MM.1S (cell line): ENCODE results near the gene ATF2.

Experiments used
- DNase-seq: peaks from one replicate; pipeline ENCODE4 v3.0.0-alpha.2; 2015
- H2AFZ ChIP-seq: fragments of 300-600 bp; sonication (generic); 2 replicates; pipeline ENCODE4 v1.6.0; 2016; ENCODE audit warnings: antibody characterized with exemption, low read length
- H3F3A ChIP-seq: fragments of 300-600 bp; sonication (generic); 2 replicates; pipeline ENCODE4 v1.6.1; 2016; ENCODE audit warnings: mild to moderate bottlenecking, antibody characterized with exemption, low read length, moderate library complexity, mixed read lengths; ENCODE audit not compliant: insufficient read depth
- H3K27ac ChIP-seq: fragments of 300-600 bp; sonication (generic); 2 replicates; pipeline ENCODE4 v1.5.1; 2016; ENCODE audit warnings: mild to moderate bottlenecking, low read length
- H3K27me3 ChIP-seq: fragments of 300-600 bp; sonication (generic); replicated peaks from 2 replicates; pipeline ENCODE4 v1.6.0; 2016; ENCODE audit warnings: low read length; ENCODE audit not compliant: insufficient read depth
- H3K36me3 ChIP-seq: fragments of 300-600 bp; sonication (generic); replicated peaks from 2 replicates; pipeline ENCODE4 v1.6.1; 2016; ENCODE audit warnings: mild to moderate bottlenecking, low read length, mixed read lengths; ENCODE audit not compliant: insufficient read depth
- H3K4me1 ChIP-seq: fragments of 300-600 bp; sonication (generic); 2 replicates; pipeline ENCODE4 v1.6.1; 2016; ENCODE audit warnings: low read length, mixed read lengths
- H3K4me2 ChIP-seq: fragments of 300-600 bp; sonication (generic); 2 replicates; pipeline ENCODE4 v1.6.0; 2016; ENCODE audit warnings: low read depth, low read length
- H3K4me3 ChIP-seq: fragments of 300-600 bp; sonication (generic); 2 replicates; pipeline ENCODE4 v1.5.1; 2016; ENCODE audit warnings: low read length, mixed read lengths
- H3K79me2 ChIP-seq: fragments of 300-600 bp; sonication (generic); 2 replicates; pipeline ENCODE4 v1.6.1; 2016; ENCODE audit warnings: mixed run types, low read length, mixed read lengths
- H3K9ac ChIP-seq: fragments of 300-600 bp; sonication (generic); 2 replicates; pipeline ENCODE4 v1.6.1; 2016; ENCODE audit warnings: low read length, mixed read lengths
- H3K9me2 ChIP-seq: fragments of 300-600 bp; sonication (generic); replicated peaks from 2 replicates; pipeline ENCODE4 v1.6.1; 2016; ENCODE audit warnings: mild to moderate bottlenecking, low read length, mixed read lengths; ENCODE audit not compliant: insufficient read depth
- H3K9me3 ChIP-seq: fragments of 300-600 bp; sonication (generic); replicated peaks from 2 replicates; pipeline ENCODE4 v1.6.1; 2016; ENCODE audit warnings: mild to moderate bottlenecking, low read length, mixed read lengths; ENCODE audit not compliant: insufficient read depth
- H4K20me1 ChIP-seq: fragments of 300-600 bp; sonication (generic); 2 replicates; pipeline ENCODE4 v1.6.1; 2016; ENCODE audit warnings: mild to moderate bottlenecking, low read length, moderate library complexity, mixed read lengths; ENCODE audit not compliant: insufficient read depth
- EZH2 ChIP-seq: fragments of 300-600 bp; sonication (generic); optimal IDR thresholded peaks from 2 replicates; pipeline ENCODE3; 2017; ENCODE audit warnings: low read depth, mild to moderate bottlenecking, antibody characterized with exemption, low read length, mixed read lengths
- EZH2phosphoT487 ChIP-seq: fragments of 300-600 bp; sonication (generic); IDR thresholded peaks from 2 replicates; pipeline ENCODE4 v1.6.1; 2018; ENCODE audit warnings: antibody characterized with exemption, low read length
- TF ChIP-seq, protein P1 (sequence below): fragments of 300-600 bp; sonication (generic); IDR thresholded peaks from 2 replicates; pipeline ENCODE4 v1.5.1; 2016; ENCODE audit warnings: antibody characterized with exemption, low read length, mixed read lengths

The ATF2 gene

DNA sequence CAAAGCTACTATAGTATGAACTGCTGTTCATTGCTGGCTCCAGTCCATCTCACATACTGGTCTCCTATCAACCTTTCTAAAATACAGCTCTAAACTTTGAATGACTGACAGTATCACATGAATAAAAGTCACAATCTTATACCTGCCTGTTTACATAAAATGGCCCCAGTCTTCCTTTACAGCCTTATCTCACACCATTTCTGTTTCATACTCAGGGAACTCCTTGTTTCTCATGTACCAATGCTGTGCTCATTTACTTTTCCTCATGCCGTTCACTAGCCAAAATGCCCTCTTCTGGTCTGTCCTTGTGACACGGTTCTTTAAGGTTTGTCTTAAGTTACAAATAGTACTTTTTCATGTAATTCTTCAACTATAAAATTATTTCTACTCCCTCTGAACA is 7.3 kb upstream of the ATF2 start:
- Histone ChIP-seq H3K4me2 (no peak overlapping the region), H4K20me1 (peaks cover 15% of the 10 kb centered on the region; the same call in 1 of the 2 replicates), H3K4me3 (no peak overlapping the region), H3K27ac (no peak overlapping the region), H3F3A (peaks cover 41% of the 10 kb centered on the region), H3K9me3 (no peaks in the 10 kb centered on the region), H3K9ac (no peak overlapping the region), H3K9me2 (no peaks in the 10 kb centered on the region), H3K27me3 (no peaks in the 10 kb centered on the region), H3K36me3 (peaks cover 28% of the 10 kb centered on the region; the same call in 1 of the 2 replicates), H2AFZ (no peak overlapping the region), H3K79me2 (peaks cover 47% of the 10 kb centered on the region), H3K4me1 (peaks cover 21% of the 10 kb centered on the region)
- TF ChIP-seq, protein P1, sequence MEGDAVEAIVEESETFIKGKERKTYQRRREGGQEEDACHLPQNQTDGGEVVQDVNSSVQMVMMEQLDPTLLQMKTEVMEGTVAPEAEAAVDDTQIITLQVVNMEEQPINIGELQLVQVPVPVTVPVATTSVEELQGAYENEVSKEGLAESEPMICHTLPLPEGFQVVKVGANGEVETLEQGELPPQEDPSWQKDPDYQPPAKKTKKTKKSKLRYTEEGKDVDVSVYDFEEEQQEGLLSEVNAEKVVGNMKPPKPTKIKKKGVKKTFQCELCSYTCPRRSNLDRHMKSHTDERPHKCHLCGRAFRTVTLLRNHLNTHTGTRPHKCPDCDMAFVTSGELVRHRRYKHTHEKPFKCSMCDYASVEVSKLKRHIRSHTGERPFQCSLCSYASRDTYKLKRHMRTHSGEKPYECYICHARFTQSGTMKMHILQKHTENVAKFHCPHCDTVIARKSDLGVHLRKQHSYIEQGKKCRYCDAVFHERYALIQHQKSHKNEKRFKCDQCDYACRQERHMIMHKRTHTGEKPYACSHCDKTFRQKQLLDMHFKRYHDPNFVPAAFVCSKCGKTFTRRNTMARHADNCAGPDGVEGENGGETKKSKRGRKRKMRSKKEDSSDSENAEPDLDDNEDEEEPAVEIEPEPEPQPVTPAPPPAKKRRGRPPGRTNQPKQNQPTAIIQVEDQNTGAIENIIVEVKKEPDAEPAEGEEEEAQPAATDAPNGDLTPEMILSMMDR, result no peak
- no peak for TF ChIP-seq EZH2phosphoT487
- TF ChIP-seq EZH2, result no peak
- no peak for DNase-seq

- Histone ChIP-seq H2AFZ (no peak overlapping the region), H3K79me2 (peaks cover 31% of the 10 kb centered on the region), H3K4me1 (peaks cover 9% of the 10 kb centered on the region), H3K4me2 (no peak overlapping the region), H3K4me3 (no peak overlapping the region), H3K36me3 (no peaks in the 10 kb centered on the region), H3K27me3 (no peaks in the 10 kb centered on the region), H3F3A (peaks cover 21% of the 10 kb centered on the region), H3K9ac (no peak overlapping the region), H4K20me1 (no peaks in the 10 kb centered on the region), H3K9me3 (no peaks in the 10 kb centered on the region), H3K9me2 (no peaks in the 10 kb centered on the region), H3K27ac (no peak overlapping the region)
- no peak for DNase-seq
- TF ChIP-seq, protein P1, result no peak
- TF ChIP-seq EZH2, result no peak
- no peak for TF ChIP-seq EZH2phosphoT487
Observed at GRCh38 chr2:175170659-175171304, 2.8 kb upstream of the ATF2 start.

GRCh38 chr2:175169191-175169590 is 1.2 kb upstream of the ATF2 start:
- peak overlapping the region; percentile 78 for H3K4me2 ChIP-seq

GRCh38 chr2:175168564-175168945 is 552 bp upstream of the ATF2 start:
- Histone ChIP-seq H3F3A (peaks cover 16% of the 10 kb centered on the region; the same call in 1 of the 2 replicates), H2AFZ (peak overlapping the region; percentile 71), H3K36me3 (no peaks in the 10 kb centered on the region), H3K4me2 (peak overlapping the region; percentile 78), H3K4me1 (peaks cover 9% of the 10 kb centered on the region), H4K20me1 (no peaks in the 10 kb centered on the region), H3K9me3 (no peaks in the 10 kb centered on the region), H3K27me3 (no peaks in the 10 kb centered on the region), H3K27ac (peak overlapping the region; percentile 66), H3K9ac (peak overlapping the region; percentile 77; the same call in 1 of the 2 replicates), H3K79me2 (peaks cover 48% of the 10 kb centered on the region), H3K4me3 (peak overlapping the region; percentile 80), H3K9me2 (no peaks in the 10 kb centered on the region)
- TF ChIP-seq, protein P1, result no peak
- DNase-seq, result no peak

More at GRCh38 chr2:175169191-175169590, 1.2 kb upstream of the ATF2 start:
- no peaks in the 10 kb centered on the region for H3K36me3 ChIP-seq
- H3K4me3 ChIP-seq, result peak overlapping the region; percentile 80
- peaks cover 9% of the 10 kb centered on the region for H3K4me1 ChIP-seq
- H3K27ac ChIP-seq, result peak overlapping the region; percentile 66; the same call in 1 of the 2 replicates
- no peak for TF ChIP-seq EZH2
- no peaks in the 10 kb centered on the region for H3K27me3 ChIP-seq
- H3K9me3 ChIP-seq, result no peaks in the 10 kb centered on the region
- peaks cover 21% of the 10 kb centered on the region for H3F3A ChIP-seq
- H3K9me2 ChIP-seq, result no peaks in the 10 kb centered on the region
- DNase-seq, result no peak
- peaks cover 45% of the 10 kb centered on the region for H3K79me2 ChIP-seq
- no peaks in the 10 kb centered on the region for H4K20me1 ChIP-seq
- H3K9ac ChIP-seq, result peak overlapping the region; percentile 77; the same call in 1 of the 2 replicates
- no peak overlapping the region for H2AFZ ChIP-seq
